GM12872 (cell line): ENCODE data around the gene GOLGA6L25.
"Not testable (repeated sequence)": the region's sequence is repeated elsewhere in the genome, so short reads cannot be mapped to it uniquely, and the experiment has no call there.

Experiments used
- CTCF ChIP-seq: IDR thresholded peaks from 3 replicates; pipeline ENCODE4 v1.5.1; 2011; ENCODE audit warnings: low read depth, mild to moderate bottlenecking, low read length, moderate library complexity; ENCODE audit not compliant: insufficient read depth

The GOLGA6L25 gene

GRCh38 chr15:28553268-28553667, at the start of gene GOLGA6L25:
Gene GOLGA6L25, plus strand, starts transcription at chr15:28553568. Its CDS starts 61 bp downstream, at chr15:28553629.
- not testable (repeated sequence) for TF ChIP-seq CTCF

- TF ChIP-seq CTCF = not testable (repeated sequence)
Observed at GRCh38 chr15:28532954-28533353, 20.4 kb upstream of the GOLGA6L25 start, which contains the start of gene GOLGA8G. Gene GOLGA8G, minus strand, starts transcription at chr15:28532971. Its CDS starts 62 bp downstream, at chr15:28532909.
